GM18520 (cell line): Measurements from ENCODE around the gene BMPR1A.
"Not testable (repeated sequence)": the region's sequence is repeated elsewhere in the genome, so short reads cannot be mapped to it uniquely, and the experiment has no call there.

Source experiments
- ATAC-seq: cut with Tn5 transposase; IDR thresholded peaks from one replicate; pipeline ENCODE4 v1.9.1; 2021; ENCODE audit not compliant: unreplicated experiment

Gene BMPR1A

DNA sequence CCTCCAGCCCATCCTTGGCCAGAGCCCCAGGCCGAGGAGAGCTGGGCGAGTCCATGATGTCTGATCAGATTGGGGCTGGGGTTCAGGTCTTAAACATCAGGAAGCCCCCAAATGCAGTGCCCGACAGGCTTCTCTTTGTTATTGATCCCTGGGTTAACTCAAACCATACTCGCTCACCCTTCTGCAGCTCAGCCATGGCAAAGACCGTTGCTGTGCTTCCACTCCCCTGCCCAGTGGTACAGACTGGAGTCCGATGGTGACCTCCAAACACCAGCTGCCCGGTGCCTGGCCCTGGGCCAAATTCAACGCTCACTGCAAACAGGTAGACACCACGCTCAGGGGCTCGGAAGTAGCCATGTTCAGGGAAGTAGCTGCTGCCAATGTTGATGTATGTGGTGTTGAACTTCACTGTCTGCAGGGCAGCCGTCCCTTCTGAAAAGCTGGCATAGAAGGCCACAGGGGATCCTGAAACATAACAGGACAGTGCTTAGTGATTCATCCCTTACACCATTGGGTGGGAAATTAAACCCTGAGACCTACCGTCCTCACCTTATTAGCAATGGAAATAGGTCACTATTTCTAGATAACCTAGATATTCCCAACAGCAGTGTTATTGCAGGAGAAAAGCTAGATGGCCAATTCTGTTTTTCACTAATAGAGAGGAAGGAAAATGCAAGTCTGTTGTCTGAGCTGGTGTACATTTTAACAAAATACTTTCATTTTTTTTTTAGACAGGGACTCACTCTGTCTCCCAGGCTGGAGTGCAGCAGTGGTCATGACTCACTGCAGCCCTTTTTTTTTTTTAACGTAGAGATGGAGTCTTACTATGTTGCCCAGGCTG lies 180.5 kb downstream of the BMPR1A start:
- no peak for ATAC-seq

DNA sequence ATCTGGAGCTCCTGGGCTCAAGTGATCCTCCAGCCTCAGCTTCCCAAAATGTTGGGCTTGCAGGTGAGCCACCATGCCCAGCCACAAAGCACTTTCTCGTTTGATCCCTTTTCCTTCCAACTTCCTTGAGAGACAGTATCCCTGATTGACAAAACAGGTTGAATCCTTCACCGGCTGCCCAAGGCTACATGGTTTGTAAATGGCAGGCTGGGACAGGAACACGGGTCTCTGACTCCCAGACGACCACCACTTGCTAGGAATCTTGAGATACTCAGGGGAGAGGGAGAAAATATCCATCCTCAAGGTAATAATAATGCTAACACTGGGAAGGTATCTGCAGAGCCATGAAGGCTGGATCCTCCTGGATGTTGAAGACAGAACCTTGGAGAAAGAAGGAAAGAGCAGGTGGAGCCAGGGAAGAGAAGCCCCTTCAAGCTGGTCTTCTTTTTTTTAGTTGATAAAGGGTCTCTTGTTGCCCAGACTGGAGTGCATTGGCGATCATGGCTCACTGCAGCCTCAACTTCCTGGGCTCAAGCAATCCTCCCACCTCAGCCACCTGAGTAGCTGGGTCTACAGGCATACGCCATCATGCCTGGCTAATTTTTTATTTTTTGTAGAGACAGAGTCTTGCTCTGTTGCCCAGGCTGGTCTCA lies 181.2 kb downstream of the BMPR1A start:
- no peak for ATAC-seq

DNA sequence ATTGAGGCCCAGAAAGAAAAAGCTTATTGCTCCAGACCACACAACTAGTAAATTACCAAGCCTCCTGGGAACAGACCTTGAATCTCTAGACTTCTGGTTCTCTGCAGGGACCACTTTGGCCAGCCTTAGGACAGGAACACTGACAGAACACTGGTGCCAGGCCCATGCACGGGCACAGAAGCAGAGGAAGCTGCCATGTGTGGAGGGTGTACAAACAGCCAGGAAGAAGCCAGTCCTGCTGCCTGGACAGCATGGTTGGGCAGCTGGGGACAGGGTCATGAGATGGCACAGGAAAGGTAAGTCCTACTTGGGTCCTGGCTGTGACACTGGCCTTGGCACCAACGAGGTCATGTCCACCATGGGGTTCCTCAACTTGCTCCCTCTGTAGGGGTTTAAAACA lies 181.8 kb downstream of the BMPR1A start:
- ATAC-seq, result no peak

DNA sequence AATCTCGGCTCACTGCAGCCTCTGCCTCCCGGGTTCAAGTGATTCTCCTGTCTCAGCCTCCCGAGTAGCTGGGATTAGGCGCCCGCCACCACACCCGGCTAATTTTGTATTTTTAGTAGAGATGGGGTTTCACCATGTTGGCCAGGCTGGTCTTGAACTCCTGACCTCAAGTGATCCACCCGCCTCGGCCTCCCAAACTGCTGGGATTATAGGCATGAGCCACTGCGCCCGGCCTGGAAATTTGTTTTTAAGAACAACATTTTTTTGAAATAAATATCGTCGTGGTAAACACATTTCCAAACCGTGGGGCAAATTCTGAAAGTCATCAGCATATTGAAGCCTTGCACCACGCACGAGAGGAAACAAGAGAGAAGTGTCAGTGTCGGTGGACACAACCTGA lies 183.7 kb downstream of the BMPR1A start:
- ATAC-seq, result not testable (repeated sequence)

DNA sequence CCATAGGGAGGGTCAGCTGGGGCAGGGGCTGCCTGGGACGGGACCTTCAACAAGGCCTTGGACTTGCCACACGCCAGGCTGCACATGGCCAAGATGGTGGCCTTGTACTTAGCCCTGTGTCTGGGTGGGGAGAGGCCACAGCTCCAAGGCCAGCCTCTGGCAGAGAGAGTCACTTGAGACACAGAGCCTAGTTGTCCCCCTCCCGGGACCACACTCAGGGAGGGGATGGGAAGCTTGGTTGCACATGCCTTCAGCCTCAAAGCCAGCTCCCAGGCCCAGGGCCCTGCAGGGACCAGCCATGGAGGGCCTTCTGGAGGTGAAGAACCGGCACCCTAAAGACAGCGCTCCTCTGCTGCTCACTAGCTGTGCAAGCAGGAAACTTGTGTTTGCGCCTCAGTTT lies 184.3 kb downstream of the BMPR1A start:
- no peak for ATAC-seq

DNA sequence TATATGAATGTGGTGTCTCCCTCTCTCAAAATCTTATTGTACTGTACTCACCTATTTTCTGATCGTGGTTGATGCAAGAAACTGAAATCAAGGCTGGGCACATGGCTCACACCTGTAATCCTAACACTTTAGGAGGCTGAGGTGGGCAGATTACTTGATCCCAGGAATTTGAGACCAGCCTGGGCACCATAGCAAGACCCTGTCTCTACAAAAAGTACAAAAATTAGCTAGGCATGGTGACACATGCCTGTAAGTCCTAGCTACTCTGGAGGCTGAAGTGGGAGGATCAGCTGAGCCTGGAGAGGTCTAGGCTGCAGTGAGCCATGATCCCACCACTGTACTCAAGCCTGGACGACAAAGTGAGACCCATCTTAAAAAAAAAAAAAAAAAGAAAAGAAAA lies 185.0 kb downstream of the BMPR1A start:
- ATAC-seq, result no peak

DNA sequence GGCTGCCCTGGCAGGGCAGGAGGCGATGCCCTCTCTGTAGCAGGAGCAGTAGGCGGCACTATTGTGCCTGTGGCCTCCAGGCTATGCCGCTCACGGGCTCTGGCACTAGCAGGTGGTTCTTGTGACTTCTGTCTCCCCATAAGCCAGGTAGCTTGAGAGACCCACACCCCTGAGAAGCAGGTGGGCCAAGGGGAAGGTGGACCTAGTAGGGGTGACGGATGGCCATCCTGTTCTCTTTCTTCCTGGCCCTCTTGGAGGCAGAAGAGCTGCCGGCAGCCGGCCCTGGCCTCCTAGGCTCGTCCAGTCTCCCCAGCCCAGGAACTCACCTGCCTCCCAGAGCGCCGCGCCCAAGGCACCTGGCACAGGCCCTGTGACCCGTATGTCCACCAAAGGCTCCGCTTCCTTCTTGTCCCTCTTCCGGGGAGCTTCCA lies 185.6 kb downstream of the BMPR1A start:
- no peak for ATAC-seq

DNA sequence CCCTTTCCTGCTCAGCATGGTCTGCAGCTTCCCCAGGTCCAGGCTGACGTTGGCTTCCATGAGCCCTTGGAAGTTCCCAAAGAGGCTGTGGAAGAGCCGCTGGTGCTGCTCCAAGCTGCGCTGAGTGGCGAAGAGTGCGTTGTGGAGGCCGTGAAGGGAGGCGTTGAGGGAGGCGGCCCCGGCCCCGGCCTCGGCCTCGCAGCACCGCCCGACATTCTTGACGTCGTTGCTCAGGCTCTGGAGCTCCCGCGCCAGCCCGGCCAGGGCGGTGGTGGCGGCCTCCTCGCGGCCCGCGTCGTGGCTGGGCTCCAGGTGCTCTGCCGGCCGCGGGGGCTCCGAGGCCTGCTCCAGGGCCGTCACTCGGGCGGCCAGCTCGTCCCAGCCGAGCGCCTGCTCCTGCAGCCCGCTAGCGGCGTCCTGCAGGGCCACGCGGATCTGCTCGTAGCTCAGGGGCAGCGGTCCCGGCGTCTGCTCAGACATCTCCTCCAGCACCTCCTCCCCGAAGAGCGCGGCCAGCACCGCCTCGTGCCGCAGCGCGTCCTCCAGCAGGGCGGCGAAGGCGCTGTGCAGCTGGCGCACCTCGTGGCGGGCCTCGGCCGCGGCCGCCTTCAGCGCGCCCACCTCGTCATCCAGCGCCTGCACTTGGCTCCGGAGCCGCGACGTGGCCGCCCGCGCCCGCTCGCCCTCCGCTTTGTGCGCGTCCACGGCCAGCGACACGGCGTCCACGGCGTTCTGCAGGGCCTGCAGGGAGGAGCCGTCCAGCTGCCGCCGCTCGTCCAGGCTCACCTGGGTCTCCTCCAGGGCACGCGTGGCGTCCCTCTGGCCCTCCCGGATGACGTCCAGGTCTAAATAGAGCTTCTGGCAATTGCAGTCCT lies 186.3 kb downstream of the BMPR1A start:
- ATAC-seq, result no peak

DNA sequence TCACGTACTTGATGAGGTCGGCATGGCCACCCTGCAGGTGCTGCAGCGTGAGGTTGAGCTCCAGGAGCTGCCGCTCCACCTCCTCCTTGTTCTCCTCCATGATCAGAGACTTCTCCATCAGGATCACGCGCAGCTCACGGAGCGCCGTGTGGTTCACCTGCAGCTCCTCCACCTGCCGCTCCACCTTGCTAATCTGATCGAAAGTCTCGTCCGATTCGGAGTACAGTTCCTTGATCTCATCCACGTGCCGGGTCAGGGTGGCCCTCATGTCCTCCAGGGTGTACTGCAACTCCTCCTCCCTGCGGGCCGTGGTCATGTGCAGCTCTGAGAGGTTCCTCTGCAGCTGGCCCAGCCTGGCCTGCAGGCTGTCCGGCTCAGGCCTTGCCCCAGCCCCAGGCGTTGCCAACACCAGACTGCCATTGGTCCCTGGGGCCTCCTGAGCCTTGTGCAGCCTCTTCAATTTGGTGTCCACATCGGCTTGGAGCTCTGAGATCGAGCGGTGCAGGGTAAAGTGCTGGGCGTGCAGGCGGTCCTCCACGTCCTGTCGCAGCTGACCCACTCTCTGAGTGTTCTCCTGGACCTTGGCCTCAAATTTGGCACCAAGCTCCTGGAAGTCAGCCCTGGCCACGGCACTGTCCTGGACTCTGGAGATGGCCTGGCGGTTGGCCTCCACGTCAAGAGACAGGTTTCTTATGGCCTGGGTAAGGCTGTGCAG lies 187.1 kb downstream of the BMPR1A start:
- ATAC-seq, result no peak

DNA sequence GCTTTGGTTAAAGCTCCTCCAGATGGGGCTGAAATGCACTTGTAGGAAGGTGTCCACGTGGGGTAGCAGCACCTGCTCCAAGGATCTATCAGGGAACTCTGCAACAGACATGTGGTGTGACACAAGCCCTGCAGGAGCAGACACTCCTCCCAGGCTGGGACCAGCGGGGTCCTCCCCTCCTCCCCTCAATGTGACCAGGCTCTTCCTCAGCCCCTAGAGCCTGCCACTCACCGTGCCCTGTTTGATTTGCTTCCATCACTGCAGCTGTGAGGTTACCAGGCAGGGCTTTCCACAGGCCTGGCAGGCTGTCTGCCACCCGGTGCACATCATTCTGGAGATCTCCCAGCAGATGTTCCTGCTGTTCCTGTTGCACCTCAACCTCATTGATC lies 187.6 kb downstream of the BMPR1A start:
- no peak for ATAC-seq

DNA sequence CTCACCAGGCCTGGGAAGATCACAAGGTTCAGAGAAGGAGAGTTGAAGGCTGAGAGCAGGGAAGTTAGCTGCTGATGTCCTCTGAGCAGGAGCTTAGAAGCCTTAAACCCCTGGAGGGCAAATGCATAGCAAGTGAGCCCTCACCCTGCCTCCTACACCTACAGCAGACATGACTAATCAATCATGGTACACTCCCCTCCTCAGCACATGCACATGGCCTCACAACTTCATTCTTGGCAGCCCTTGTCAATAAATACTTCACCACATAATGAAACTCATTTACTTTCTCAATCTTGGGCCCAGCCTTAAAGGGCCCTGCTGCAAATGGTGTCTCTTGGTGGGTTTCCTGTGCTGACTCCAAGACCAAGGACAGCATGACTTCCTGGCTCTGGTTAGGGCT lies 188.1 kb downstream of the BMPR1A start:
- no peak for ATAC-seq

DNA sequence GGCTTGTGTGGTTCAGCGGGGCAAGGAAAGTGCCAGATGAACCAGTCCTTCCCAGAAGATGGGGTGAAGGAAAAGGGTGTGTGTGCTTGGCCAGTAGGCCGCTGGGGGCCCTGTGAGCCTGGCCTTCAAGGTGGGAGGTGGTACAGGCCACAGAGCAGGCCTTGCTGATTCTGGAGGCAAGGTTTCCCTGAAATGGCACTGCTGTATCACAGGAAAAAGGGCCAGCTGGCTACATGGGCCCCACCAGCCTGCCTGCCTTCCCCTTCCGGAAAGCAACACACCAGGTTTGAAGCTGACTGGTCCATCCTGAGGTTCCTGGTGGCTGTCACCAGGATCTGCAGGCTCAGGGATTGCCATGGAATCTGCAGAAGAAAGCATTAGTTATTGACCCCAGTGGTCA lies 188.5 kb downstream of the BMPR1A start:
- ATAC-seq, result no peak

DNA sequence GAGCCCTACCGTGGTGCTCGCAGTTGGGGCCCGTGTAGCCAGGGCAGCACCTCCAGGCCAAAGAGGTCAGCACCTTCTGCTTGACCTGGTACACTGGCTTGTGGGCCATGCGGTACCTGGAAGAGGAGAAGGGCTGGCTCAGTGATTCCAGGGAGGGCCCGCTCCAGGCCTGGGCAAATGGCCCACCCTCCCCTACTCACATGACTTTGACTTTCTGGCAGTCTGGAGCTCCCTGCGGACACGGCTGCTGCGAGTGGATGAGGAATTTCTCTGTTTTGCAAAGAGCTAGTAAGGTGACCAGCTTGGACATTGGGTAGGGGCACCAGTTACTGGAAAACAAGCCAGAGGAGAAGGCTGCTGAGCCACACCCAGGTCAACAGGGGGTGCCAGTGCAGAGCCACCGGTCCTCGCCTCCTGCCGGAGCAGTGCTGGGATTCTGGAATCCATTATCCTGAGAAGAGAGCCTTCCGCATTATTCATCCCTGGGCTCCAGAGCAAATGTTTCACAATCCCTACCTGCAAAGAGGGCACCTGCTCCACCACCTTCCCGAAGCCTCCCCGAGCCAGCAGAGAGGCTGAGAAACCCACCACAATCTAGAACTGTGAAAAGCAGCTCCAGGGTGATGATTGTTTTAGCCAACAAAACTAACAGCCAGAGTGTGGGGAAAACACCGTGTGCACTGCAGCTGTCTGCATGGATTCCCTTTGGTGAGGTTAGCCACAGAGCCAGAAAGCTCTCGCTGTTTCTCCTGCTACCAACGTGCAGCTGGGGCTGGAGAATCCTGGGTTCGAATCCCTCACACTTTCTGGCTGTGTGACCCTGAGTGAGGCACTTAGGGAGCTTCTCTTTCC lies 189.2 kb downstream of the BMPR1A start:
- no peak for ATAC-seq

DNA sequence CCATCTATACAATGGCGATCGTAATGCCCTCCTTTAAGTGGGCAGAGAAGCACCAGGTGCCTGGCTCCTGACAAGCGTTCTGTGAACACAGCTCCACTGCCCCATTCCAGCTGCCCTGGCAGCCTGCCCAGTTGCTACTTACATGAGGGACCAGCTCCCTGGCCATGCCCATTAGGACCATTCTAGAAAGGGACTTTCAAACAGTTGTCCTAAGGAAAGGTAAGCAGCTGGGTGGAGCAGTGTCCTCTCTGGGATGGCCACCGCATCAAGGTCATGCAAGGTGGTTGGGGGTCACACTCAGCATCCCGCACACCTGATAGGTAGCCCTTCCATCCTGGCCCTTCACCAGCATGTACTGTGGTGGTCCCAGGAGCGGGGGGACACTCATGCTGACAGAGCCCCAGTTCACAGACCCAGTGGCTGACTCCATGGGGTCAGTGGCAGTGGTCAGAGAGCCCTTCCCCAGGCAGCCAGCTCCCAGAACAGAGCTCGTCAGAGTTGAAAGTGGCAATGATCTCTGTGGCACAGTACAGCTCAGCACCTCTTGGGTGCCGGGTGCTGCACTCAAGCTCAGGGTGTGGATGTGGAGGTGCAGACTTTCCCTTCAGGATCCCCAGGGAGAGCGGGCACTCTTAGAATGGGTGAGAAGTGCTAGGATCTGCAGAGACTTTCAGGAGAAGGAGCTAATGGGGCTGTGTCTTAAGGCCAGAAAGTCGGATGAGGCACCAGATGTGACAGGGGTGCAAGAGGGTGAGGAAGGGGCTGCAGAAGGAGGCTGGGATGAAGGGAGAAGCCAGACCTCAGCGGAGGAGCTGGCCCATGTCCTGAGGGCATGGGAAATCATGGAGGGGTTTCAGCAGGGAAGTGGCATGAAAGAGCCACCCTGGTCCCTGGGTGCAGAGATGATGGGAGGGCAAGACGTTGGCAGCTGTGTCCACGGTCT lies 190.1 kb downstream of the BMPR1A start:
- no peak for ATAC-seq

DNA sequence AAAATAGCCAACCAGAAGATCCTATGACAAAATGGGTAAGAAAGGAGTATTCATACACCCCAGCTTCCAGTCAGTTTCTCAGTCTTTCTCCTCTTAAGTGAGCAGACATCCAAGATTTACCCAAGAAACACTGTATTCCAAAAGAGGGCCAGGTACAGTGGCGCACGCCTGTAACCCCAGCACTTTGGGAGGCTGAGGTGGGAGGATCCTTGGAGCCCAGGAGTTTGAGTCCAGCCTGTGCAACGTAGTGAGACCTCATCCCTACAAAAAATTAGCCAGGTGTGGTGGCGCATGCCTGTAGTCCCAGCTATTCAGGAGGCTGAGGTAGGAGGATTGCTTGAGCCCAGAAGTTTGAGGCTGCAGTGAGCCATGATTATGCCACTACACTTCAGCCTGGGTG lies 191.4 kb downstream of the BMPR1A start:
- not testable (repeated sequence) for ATAC-seq

DNA sequence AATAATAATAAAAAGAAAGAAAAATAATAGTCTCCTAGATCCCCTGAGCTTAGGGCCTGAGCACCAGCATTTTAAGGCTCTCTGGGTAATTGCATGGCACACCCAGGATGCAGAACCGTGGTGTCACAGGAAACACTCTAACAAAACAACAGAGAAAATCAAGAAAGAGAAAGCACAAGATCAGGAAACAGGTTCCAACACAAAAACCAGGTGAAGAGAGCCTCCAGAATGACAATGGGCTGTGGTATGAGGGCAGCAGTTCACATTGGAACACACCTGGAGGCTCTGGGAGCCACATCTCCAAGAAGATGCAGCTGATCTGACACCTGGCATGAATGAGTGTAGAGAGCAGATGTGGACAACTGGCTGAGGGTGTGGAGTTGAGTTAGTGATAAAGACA lies 193.9 kb downstream of the BMPR1A start:
- ATAC-seq, result no peak

DNA sequence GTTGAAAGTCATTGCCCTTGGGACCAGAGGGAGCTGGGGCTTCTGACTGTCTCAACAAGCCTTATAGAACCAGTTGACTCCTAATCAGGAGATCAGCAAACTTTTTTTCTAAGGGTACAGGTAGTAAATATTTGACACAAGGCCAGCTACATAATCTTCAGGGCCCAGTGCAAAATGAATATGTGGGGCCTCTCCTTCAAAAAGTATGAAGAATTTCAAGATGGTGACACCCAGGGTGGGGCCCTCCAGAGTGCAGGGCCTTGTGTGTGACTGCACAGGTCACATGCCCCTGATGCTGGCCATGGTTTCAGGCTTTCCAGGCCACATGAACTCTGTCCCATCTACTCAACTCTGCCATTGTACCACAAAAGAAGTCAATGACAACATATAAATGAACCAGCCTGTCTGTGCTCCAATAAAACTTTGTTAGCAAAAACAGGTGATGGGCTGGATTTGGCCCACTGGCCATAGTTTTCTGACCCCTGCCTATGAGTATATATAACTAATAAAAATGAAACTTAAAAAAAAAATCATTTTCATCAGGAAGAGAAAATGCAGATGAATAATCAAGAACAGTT lies 194.9 kb downstream of the BMPR1A start:
- ATAC-seq, result no peak

DNA sequence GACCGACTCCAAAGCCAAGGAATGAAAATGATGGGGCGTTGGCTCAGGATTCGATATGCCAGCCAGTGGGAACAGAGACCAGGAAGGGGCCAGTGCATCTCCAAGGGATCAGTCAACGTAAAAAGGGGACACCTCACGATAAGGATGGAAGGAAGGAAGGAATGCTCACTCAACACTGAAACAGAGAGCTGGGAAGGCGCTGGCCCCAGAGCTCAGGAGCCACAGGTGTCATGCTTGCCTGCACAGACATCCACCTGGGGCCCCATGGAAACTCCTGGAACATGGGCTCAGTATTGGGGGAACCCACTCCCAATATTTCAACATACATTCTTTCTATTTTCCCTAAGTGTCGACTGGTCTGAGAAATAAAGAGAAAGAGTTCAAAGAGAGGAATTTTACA lies 195.7 kb downstream of the BMPR1A start:
- ATAC-seq, result no peak

DNA sequence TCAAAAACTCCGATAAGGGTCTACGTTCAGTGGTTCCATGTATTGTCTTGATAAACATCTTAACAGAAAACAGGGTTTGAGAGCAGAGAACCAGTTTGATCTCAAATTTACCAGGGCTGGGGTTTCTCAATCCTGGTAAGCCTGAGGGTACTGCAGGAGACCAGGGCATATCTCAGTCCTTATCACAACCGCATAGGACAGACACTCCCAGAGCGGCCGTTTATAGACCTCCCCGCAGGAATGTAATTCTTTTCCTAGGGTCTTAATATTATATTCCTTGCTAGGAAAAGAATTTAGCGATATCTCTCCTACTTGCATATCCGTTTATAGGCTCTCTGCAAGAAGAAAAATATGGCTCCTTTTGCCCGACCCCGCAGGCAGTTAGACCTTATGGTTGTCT lies 196.3 kb downstream of the BMPR1A start:
- not testable (repeated sequence) for ATAC-seq
